ENCODE measurements around the gene FNBP1. TPM values are rescaled to one million over a fixed set of nuclear protein-coding genes. Genes with fewer than 3 reads are reported as not detected.

The FNBP1 gene
- polyA plus RNA-seq, 1 of the 3 experiments (the other 2 are of a cell fraction) = 11.0 TPM

GRCh38 chr9:129932303-129933151 lies 110.5 kb downstream of the FNBP1 start:
- ChIA-PET CTCF (interaction anchor here (1.0 to 1.3 kb wide), 3 partner anchors 18 to 64 kb away, joined by 3 to 5 read pairs (median 4); no protein-coding TSS in a partner anchor), POLR2A (no interaction called here)
- H4K20me1 ChIP-seq (ENCODE audit: insufficient read depth) = no peaks in the 10 kb centered on the region
- H3K27ac ChIP-seq (ENCODE audit: low read depth in 2 of 2, low read length in 1 of 2) = peak overlapping the region; percentile 92
- H3K4me3 ChIP-seq (ENCODE audit: low read depth in 2 of 2, low read length in 1 of 2) = peak overlapping the region in 1 of 2 experiments; percentile 24; a peak in 1 of 4 replicates
- no peak for TF ChIP-seq RAD21 (IDR thresholded peaks at IDR 0.05; ENCODE audit: low read length)
- no peak for TF ChIP-seq NFIC (IDR thresholded peaks at IDR 0.05; ENCODE audit: borderline replicate concordance)
- no peak for TF ChIP-seq CHD2 (IDR thresholded peaks at IDR 0.05; ENCODE audit: low read length, partially characterized antibody)
- TF ChIP-seq GABPA (IDR thresholded peaks at IDR 0.05; ENCODE audit: low read depth) = no peak
- no peak for TF ChIP-seq EP300 (IDR thresholded peaks at IDR 0.05; ENCODE audit: borderline replicate concordance in 1 of 2, low read depth in 1 of 2, low read length in 1 of 2)
- no peak for TF ChIP-seq YY1 (IDR thresholded peaks at IDR 0.05; ENCODE audit: low read depth)
- no peak for TF ChIP-seq SMC3 (IDR thresholded peaks at IDR 0.05; ENCODE audit: low read depth, low read length)
- TF ChIP-seq GATA2 (CRISPR knock-in tag; IDR thresholded peaks at IDR 0.05) = no peak
- peak overlapping the region; percentile 66 for H3K4me2 ChIP-seq
- H3K9me3 ChIP-seq = no peaks in the 10 kb centered on the region
- peak overlapping the region; percentile 23 for H3K9ac ChIP-seq
- H3K4me1 ChIP-seq (ENCODE audit: control insufficient read depth in 1 of 2, insufficient read depth in 2 of 2, low read depth in 1 of 2, low read length in 1 of 2) = peaks cover 17 to 58% of the 10 kb centered on the region in 2 experiments
- peaks cover 32% of the 10 kb centered on the region for H3F3A ChIP-seq (replicated peaks; ENCODE audit: insufficient read depth)
- no peak overlapping the region; the same call in 1 of the 2 replicates for H2AFZ ChIP-seq (ENCODE audit: low read depth)
- peak; percentile 8 for DNase-seq
- WGBS (ENCODE audit: low lambda C conversion rate) = 41% methylated on average over 8 of the region's 8 CpGs
- no peaks in the 10 kb centered on the region for H3K9me2 ChIP-seq
- H3K27me3 ChIP-seq (ENCODE audit: insufficient read depth) = no peaks in the 10 kb centered on the region
- H3K36me3 ChIP-seq (replicated peaks in 1 of 2; ENCODE audit: control insufficient read depth in 1 of 2, insufficient read depth in 2 of 2, low read length in 1 of 2) = peaks cover 0 to 8% of the 10 kb centered on the region in 2 experiments
- no peaks in the 10 kb centered on the region for H3K79me2 ChIP-seq (ENCODE audit: insufficient read depth)

GRCh38 chr9:129930743-129931142 lies 112.2 kb downstream of the FNBP1 start:
- WGBS (ENCODE audit: low lambda C conversion rate) = 100% methylated on average over 2 of the region's 2 CpGs
- no peaks in the 10 kb centered on the region for H3K27me3 ChIP-seq (ENCODE audit: insufficient read depth)
- H3K36me3 ChIP-seq (replicated peaks in 1 of 2; ENCODE audit: control insufficient read depth in 1 of 2, insufficient read depth in 2 of 2, low read length in 1 of 2) = peaks cover 10 to 14% of the 10 kb centered on the region in 2 experiments
- no peaks in the 10 kb centered on the region for H4K20me1 ChIP-seq (ENCODE audit: insufficient read depth)
- CTCF ChIA-PET = no interaction called here
- no peaks in the 10 kb centered on the region for H3K79me2 ChIP-seq (ENCODE audit: insufficient read depth)
- no peaks in the 10 kb centered on the region for H3K9me3 ChIP-seq
- H3K4me3 ChIP-seq (ENCODE audit: low read depth in 2 of 2, low read length in 1 of 2) = no peak overlapping the region
- no peak overlapping the region for H3K4me2 ChIP-seq
- H3F3A ChIP-seq (replicated peaks; ENCODE audit: insufficient read depth) = peaks cover 26% of the 10 kb centered on the region
- TF ChIP-seq, protein P1, sequence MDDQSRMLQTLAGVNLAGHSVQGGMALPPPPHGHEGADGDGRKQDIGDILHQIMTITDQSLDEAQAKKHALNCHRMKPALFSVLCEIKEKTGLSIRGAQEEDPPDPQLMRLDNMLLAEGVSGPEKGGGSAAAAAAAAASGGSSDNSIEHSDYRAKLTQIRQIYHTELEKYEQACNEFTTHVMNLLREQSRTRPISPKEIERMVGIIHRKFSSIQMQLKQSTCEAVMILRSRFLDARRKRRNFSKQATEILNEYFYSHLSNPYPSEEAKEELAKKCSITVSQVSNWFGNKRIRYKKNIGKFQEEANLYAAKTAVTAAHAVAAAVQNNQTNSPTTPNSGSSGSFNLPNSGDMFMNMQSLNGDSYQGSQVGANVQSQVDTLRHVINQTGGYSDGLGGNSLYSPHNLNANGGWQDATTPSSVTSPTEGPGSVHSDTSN (IDR thresholded peaks at IDR 0.05) = no peak
- no peak for TF ChIP-seq YY1 (IDR thresholded peaks at IDR 0.05; ENCODE audit: low read depth)
- TF ChIP-seq RCOR1 (IDR thresholded peaks at IDR 0.05; ENCODE audit: low read length) = no peak
- no peak for TF ChIP-seq NFIC (IDR thresholded peaks at IDR 0.05; ENCODE audit: borderline replicate concordance)
- TF ChIP-seq MEF2A (IDR thresholded peaks at IDR 0.05; ENCODE audit: borderline replicate concordance, low read depth) = no peak
- no peak for TF ChIP-seq CTCF (IDR thresholded peaks at IDR 0.05)
- H3K27ac ChIP-seq (ENCODE audit: low read depth in 2 of 2, low read length in 1 of 2) = no peak overlapping the region; a peak in 1 of 4 replicates
- POLR2A ChIA-PET = no interaction called here
- H2AFZ ChIP-seq (ENCODE audit: low read depth) = no peak overlapping the region
- no peaks in the 10 kb centered on the region for H3K9me2 ChIP-seq
- peaks cover 13 to 45% of the 10 kb centered on the region in 2 experiments for H3K4me1 ChIP-seq (ENCODE audit: control insufficient read depth in 1 of 2, insufficient read depth in 2 of 2, low read depth in 1 of 2, low read length in 1 of 2)
- no peak for DNase-seq
- H3K9ac ChIP-seq = no peak overlapping the region
